Measurements from ENCODE around the gene IQCC.

The IQCC gene

GRCh38 chr1:32256473-32257226 is 51.2 kb downstream of the IQCC start:
- DNase-seq (ENCODE audit: low read depth in 2 of 2) = no peak

GRCh38 chr1:32257227-32257508 is 51.7 kb downstream of the IQCC start:
- no peak for DNase-seq (ENCODE audit: low read depth in 2 of 2)
